Activated CD4-positive, alpha-beta T cell treated with anti-CD3 and anti-CD28 coated beads, Interleukin-2, amount 50 U/mL, for 1 hour (primary cell): ENCODE results near the gene FBXO30.

Source experiments
- DNase-seq: peaks from one replicate; pipeline ENCODE4 v3.0.0-alpha.2; 2020

The FBXO30 gene

GRCh38 chr6:145814501-145815308 is at the start of gene FBXO30:
Gene FBXO30 (minus strand): TSS chr6:145814795. CDS start chr6:145806405, 8,390 bp downstream.
- DNase-seq = peak; percentile 79

DNA sequence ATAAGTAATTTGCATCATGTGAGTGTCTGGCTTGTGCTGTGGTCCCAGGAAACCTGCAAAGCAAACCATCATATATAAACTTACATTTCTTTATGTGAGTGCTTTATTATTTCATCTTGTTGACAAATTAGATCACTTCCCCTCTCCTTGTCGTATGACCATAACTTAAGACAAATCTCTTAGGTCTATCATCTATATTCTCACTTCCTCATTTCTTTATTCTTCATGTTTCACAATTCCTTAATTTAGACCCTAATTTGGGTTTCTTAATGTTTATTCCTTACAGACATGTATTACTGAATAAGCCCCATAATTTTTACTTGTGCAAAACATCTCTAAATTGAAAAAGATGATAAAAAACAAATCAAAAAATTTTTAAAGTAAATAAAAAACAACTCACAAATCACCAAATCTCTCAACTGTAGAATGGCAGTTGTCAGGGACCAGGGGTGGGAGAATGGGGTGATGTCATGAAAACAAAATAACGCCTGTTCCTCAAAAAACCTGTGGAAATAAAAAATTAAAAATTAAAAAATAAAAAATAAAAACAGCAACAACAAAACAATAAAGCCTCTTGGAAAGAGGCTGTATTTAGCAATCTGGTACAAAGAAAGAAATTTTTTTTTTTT is 49.5 kb upstream of the FBXO30 start:
- no peak for DNase-seq

GRCh38 chr6:145863366-145863765 is 48.8 kb upstream of the FBXO30 start:
- no peak for DNase-seq

DNA sequence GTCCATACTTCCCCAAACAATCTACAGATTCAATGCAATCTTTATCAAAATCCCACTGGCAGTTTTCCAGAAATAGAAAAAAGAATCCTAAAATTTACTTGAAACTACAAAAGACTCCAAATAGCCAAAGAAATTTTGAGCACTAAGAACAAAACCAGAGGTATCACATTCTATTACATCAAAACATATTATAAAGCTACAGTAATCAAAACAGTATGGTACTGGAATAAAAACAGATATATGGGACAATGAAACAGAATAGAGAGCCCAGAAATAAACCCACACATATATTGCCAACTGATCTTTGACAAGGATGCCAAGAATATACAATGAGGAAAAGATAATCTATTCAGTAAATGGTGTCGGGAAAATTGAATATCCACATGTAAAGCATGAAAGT is 46.0 kb upstream of the FBXO30 start:
- DNase-seq = no peak

- no peak for DNase-seq
These were observed 36.1 kb upstream of the FBXO30 start for GRCh38 chr6:145850671-145851070.

DNA sequence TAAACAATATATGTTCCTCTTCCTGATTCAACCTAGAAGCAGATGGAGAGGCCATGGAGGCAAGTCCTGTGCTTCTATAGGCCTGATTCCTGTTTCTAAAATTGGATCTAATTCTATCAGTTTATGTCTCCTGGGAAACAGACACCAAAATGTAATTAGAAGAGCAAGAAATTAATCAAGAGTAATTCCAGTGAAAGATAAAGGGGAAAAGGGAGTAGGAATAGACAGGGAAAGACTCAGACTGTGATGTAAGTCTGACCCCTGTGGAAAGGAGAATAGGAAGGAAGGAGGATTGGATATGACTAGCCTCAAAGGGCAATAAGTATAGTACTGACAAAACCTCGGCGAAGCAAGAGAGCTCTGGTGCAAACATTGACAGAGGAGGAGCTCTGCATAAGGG is 33.9 kb upstream of the FBXO30 start:
- no peak for DNase-seq

GRCh38 chr6:145845557-145845956 is 31.0 kb upstream of the FBXO30 start:
- DNase-seq = no peak

- DNase-seq = no peak
These were observed 30.4 kb upstream of the FBXO30 start for GRCh38 chr6:145844933-145845540.

- DNase-seq = no peak
These were observed 28.3 kb upstream of the FBXO30 start for GRCh38 chr6:145842693-145843546.

DNA sequence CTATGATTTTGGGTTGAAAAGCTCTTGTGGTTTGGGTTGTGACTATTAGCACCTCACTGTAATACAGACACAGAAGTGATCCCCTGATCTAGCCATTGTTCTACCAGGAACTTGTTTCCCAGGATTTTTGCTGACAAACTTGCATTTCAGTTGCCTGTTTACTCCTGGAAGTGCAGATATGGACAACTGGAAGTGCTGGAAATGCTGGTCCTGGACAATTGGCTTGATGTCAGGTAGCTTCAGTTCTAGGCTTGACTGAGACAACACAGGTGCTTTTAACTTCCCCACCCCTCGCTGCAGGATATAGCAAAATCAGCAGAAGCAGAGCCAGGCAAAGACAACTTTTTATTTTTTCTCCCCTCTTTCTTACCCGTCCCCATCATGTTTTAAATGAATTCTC is 27.1 kb upstream of the FBXO30 start:
- no peak for DNase-seq

DNA sequence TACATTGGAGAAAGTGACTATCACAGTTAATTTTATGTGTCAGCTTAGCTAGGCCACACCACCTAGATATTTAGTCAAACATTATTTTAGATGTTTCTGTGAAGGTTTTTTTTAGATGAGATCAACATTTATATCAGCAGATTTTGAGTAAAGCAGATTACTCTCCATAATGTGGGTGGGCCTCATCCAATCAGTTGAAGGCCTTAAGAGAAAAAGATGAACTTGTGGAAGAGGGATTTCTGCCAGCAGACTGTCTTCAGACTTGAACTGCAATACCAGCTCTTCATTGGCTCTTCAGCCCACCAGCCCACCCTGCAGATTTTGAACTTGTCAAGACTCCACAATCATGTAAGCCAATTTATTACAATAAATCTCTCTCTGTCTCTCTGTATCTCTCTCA is 25.1 kb upstream of the FBXO30 start:
- DNase-seq = no peak

DNA sequence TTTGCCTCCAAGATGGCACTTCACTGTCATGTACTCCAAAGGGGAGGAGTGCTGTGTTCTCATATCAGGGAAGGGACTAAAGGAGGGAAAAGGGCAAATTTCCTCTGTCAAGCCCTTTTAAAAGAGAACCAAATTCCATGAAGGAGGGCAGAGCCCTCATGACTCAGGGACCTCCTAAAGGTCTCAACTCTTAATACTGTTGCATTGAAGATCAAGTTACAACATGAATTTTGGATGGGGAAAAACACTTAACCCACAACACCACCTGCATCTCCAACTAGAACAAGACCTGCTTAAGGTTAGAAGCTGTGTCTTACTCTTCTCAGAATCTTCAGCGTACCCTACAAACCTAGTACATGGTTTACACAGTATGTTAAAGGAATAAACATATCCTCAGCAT is 23.7 kb upstream of the FBXO30 start:
- no peak for DNase-seq

- DNase-seq = no peak
These were observed 22.2 kb upstream of the FBXO30 start for GRCh38 chr6:145836772-145837171.

- no peak for DNase-seq
These were observed 21.6 kb upstream of the FBXO30 start for GRCh38 chr6:145836170-145836569.

DNA sequence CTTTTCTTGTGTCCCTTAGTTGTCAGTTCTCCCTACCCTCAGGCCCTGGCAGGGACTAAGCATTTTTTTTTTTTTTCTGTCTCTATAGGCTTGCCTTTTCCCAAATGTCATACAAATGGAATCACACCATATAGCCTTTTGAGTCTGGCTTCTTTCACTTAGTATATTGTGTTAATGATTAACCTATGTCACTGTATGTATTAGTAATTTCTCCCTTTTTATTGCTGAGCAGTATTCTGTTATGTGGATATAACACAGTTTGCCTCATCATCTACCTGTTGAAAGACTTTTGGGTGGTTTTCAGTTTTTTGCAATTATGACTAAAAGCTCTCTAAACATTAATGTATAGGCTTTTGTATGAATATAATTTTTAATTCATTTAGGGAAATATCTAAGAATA is 16.0 kb upstream of the FBXO30 start:
- no peak for DNase-seq

DNA sequence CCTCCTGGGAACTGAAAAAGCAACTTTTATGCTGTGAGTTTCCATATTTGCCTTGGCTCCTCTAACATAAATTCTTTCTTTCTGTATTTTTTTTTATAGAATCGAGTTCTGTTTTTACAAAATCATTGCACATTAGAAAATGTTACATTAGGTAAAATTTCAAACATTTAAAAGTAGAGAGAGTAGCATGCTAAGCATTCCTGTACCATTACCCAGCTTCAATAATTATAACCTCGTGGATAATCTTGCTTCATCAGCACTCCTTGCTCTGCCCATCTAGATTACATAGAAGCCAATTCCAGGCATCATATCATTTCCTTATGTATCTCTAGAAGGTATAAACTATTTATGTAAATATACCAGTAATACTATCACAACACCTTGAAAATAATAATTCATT is 15.4 kb upstream of the FBXO30 start:
- no peak for DNase-seq

GRCh38 chr6:145829102-145829501 is 14.5 kb upstream of the FBXO30 start:
- DNase-seq = no peak

- no peak for DNase-seq
These were observed 9.7 kb upstream of the FBXO30 start for GRCh38 chr6:145824344-145824743.

DNA sequence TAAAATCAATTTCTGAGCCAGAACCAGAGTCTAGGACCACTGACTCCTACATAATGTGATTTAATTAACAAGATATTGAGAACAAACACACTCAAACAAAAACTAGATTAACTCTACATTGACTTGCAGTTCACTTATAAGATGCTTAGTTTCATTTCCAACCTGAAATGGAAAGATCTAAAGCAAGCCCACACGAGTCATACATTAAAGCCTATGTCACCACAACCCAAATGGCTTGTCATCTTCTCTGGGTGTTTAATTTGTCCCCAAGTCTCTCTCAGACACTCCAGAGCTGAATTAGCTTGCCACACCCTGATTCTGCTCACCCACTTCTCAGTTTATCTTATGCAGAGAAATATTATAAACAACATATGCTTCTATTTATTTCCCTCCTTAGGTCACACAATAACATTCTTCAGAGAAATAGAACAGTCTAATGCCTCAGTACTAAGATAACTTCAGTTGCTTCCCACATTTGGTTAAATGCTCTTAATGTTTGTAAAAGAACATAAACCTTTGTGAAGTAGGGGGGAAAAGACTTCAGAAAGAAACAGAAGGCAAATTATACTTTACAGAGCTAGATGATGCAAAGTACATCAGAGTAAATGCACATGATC is 8.8 kb upstream of the FBXO30 start:
- no peak for DNase-seq

DNA sequence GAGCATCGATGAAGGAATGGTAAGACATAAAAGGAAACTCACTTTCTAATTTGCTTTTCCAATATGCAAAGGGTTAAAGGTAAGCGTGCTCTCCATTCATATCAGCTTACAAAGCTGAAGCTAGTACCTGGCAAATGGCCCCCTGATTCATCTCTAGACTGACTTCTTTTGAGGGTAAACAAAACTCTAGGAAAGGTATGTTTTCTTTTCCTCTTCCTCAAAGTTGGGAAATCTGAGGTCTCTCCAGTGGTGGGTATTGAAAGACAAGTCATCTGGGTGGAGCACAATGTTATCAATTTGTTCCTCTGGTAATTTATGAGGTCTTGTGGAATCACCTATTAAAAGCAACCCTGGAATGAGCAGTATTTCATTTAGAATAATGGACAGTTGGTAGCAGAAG is 7.9 kb upstream of the FBXO30 start:
- DNase-seq = no peak

DNA sequence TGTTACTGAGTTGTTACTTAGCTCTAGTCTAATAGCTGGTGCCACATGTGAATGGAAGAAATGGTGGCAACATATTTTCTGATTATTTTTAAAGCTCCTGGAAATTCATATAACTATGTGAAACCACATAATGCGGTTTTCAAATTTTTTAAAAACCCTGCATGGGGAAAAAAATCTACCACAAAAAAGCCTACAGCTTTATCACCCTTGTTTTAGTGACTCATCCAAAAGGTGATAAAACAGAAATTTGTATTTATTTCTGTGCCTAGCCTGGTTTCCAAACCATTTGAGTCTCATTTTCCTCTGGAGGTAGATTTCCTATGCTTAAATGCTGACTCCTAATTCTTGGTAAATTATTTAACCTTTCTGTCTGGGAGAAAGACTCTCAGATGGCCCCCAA is 5.4 kb upstream of the FBXO30 start:
- no peak for DNase-seq

- no peak for DNase-seq
These were observed 4.2 kb upstream of the FBXO30 start for GRCh38 chr6:145818796-145819195.

- DNase-seq = no peak
These were observed 1.8 kb upstream of the FBXO30 start for GRCh38 chr6:145816392-145816791.
